Liver (tissue), 9 donors: Measurements from ENCODE around the gene BAIAP2. TPM values are rescaled to one million over a fixed set of nuclear protein-coding genes. Genes with fewer than 3 reads are reported as not detected.

Source experiments
- DNase-seq: peaks from one replicate; pipeline ENCODE4 v3.0.0-alpha.2; 2017; ENCODE audit warnings: low spot score
- H3K27ac ChIP-seq, 2 donors: one replicate each; pipeline ENCODE4 v1.7.0; 2013; ENCODE audit warnings: inconsistent platforms in 2 of 2, low read length in 2 of 2, control low read depth in 1 of 2, low read depth in 1 of 2, mild to moderate bottlenecking in 1 of 2
- H3K27me3 ChIP-seq, 4 donors: one replicate each; pipeline versions ENCODE4 v1.6.1 to v1.7.0; 2013; ENCODE audit warnings: low read length in 3 of 4, inconsistent platforms in 1 of 4, mild to moderate bottlenecking in 1 of 4, moderate library complexity in 1 of 4; ENCODE audit not compliant: control insufficient read depth in 4 of 4, insufficient read depth in 4 of 4
- H3K36me3 ChIP-seq, 4 donors: one replicate each; pipeline versions ENCODE4 v1.6.1 to v1.7.0; 2013; ENCODE audit warnings: low read length in 3 of 4, mild to moderate bottlenecking in 3 of 4, low read depth in 1 of 4, moderate library complexity in 1 of 4; ENCODE audit not compliant: control insufficient read depth in 4 of 4, insufficient read depth in 3 of 4
- H3K4me1 ChIP-seq, 4 donors: one replicate each; pipeline versions ENCODE4 v1.6.1 to v1.7.0; 2013; ENCODE audit warnings: low read length in 3 of 4, mild to moderate bottlenecking in 3 of 4, moderate library complexity in 1 of 4; ENCODE audit not compliant: control insufficient read depth in 4 of 4, insufficient read depth in 4 of 4
- H3K4me3 ChIP-seq, 3 donors: one replicate each; pipeline versions ENCODE4 v1.6.1 to v1.7.0; 2013; ENCODE audit warnings: low read length in 3 of 3, control low read depth in 1 of 3, low read depth in 1 of 3, mild to moderate bottlenecking in 1 of 3
- H3K9ac ChIP-seq, 2 donors: one replicate each; pipeline ENCODE4 v1.7.0; 2013; ENCODE audit warnings: low read length in 2 of 2, mild to moderate bottlenecking in 2 of 2, moderate library complexity in 2 of 2, control low read depth in 1 of 2, low read depth in 1 of 2
- H3K9me3 ChIP-seq, 4 donors: one replicate each; pipeline versions ENCODE4 v1.6.1 to v1.7.0; 2013; ENCODE audit warnings: low read length in 3 of 4; ENCODE audit not compliant: control insufficient read depth in 4 of 4
- EGR1 ChIP-seq, 2 donors: IDR thresholded peaks; 2 replicates each; pipeline ENCODE4 v1.6.1; 2016 to 2018; ENCODE audit warnings: antibody characterized with exemption in 2 of 2, low read depth in 2 of 2
- FOXA1 ChIP-seq: IDR thresholded peaks from 2 replicates; pipeline ENCODE4 v1.6.1; 2016; ENCODE audit warnings: antibody characterized with exemption
- FOXA2 ChIP-seq: IDR thresholded peaks from 2 replicates; pipeline ENCODE4 v1.6.1; 2016; ENCODE audit warnings: antibody characterized with exemption
- GABPA ChIP-seq, 2 donors: IDR thresholded peaks in 1 of 2; conservative IDR thresholded peaks in 1 of 2; 2 replicates each; pipeline ENCODE4 v1.6.1; 2016; ENCODE audit warnings: antibody characterized with exemption in 2 of 2, mild to moderate bottlenecking in 1 of 2, moderate library complexity in 1 of 2
- HNF4A ChIP-seq, 2 donors: conservative IDR thresholded peaks; 2 replicates each; pipeline ENCODE4 v1.6.1; 2016; ENCODE audit warnings: antibody characterized with exemption in 2 of 2, mild to moderate bottlenecking in 2 of 2
- HNF4G ChIP-seq: IDR thresholded peaks from 2 replicates; pipeline ENCODE4 v1.6.1; 2016; ENCODE audit warnings: antibody characterized with exemption
- JUND ChIP-seq, 2 donors: IDR thresholded peaks; 2 replicates each; pipeline ENCODE4 v1.6.1; 2016; ENCODE audit warnings: antibody characterized with exemption in 2 of 2
- NR2F2 ChIP-seq: IDR thresholded peaks from 2 replicates; pipeline ENCODE4 v1.6.1; 2016; ENCODE audit warnings: antibody characterized with exemption
- RAD21 ChIP-seq, 2 donors: IDR thresholded peaks; 2 replicates each; pipeline ENCODE4 v1.6.1; 2016; ENCODE audit warnings: antibody characterized with exemption in 2 of 2, mild to moderate bottlenecking in 2 of 2
- RXRA ChIP-seq, 2 donors: IDR thresholded peaks; 2 replicates each; pipeline ENCODE4 v1.6.1; 2017 to 2018; ENCODE audit warnings: antibody characterized with exemption in 2 of 2, mild to moderate bottlenecking in 1 of 2
- SP1 ChIP-seq: IDR thresholded peaks from 2 replicates; pipeline ENCODE4 v1.6.1; 2018; ENCODE audit warnings: antibody characterized with exemption, mild to moderate bottlenecking
- TAF1 ChIP-seq: conservative IDR thresholded peaks from 2 replicates; pipeline ENCODE4 v1.6.1; 2016; ENCODE audit warnings: antibody characterized with exemption, mild to moderate bottlenecking
- YY1 ChIP-seq: IDR thresholded peaks from 2 replicates; pipeline ENCODE4 v1.6.1; 2016; ENCODE audit warnings: antibody characterized with exemption, mild to moderate bottlenecking
- WGBS: extraction: QIAGEN DNeasy Blood & Tissue Kit; methylation state at CpG from one replicate; pipeline ENCODE4 v1.1.7; 2013; 5-methylcytosine and 5-hydroxymethylcytosine counted together
- polyA plus RNA-seq, 2 donors: library from polyadenylated mRNA; stranded (reverse) in 1 of 2; unstranded in 1 of 2; fragments of 200-250 nt in 1 of 2; fragments of >200 nt in 1 of 2; fragmentation: Nextera tagmentation in 1 of 2; extraction: Ambion mirVana in 1 of 2; gene quantifications; one replicate each; pipeline versions ENCODE4 v1.2.1 to v1.2.3, GENCODE V29; 2013 to 2015
- total RNA-seq, 2 donors: library from RNA; depleted of rRNA; stranded (reverse); fragments of >200 nt; gene quantifications; one replicate each; pipeline ENCODE4 v1.2.3, GENCODE V29; 2014
- TF ChIP-seq, protein P1 (sequence below): fragments of 150-350 bp; IDR thresholded peaks from 2 replicates; pipeline ENCODE4 v1.5.1; 2017; ENCODE audit warnings: improper control_type of control experiment, low read depth, low read length; ENCODE audit not compliant: missing input control
- TF ChIP-seq, protein P2 (sequence below): IDR thresholded peaks from 2 replicates; pipeline ENCODE4 v1.6.1; 2016; ENCODE audit warnings: antibody characterized with exemption, mild to moderate bottlenecking
- TF ChIP-seq, protein P3 (sequence below): IDR thresholded peaks from 2 replicates; pipeline ENCODE4 v1.6.1; 2016; ENCODE audit warnings: antibody characterized with exemption
- TF ChIP-seq, protein P4 (sequence below): IDR thresholded peaks from 2 replicates; pipeline ENCODE4 v1.6.1; 2016; ENCODE audit warnings: antibody characterized with exemption
- TF ChIP-seq, protein P5 (sequence below): IDR thresholded peaks from 2 replicates; pipeline ENCODE4 v1.6.1; 2016; ENCODE audit warnings: antibody characterized with exemption
- donor health status: healthy.
- donor health status: healthy.
- donor health status: healthy.
- donor health status: healthy.
- donor health status: healthy.

Gene BAIAP2
- total and polyA plus RNA-seq, 4 donors: 8.1 to 61.3 (median 44.9) TPM

DNA sequence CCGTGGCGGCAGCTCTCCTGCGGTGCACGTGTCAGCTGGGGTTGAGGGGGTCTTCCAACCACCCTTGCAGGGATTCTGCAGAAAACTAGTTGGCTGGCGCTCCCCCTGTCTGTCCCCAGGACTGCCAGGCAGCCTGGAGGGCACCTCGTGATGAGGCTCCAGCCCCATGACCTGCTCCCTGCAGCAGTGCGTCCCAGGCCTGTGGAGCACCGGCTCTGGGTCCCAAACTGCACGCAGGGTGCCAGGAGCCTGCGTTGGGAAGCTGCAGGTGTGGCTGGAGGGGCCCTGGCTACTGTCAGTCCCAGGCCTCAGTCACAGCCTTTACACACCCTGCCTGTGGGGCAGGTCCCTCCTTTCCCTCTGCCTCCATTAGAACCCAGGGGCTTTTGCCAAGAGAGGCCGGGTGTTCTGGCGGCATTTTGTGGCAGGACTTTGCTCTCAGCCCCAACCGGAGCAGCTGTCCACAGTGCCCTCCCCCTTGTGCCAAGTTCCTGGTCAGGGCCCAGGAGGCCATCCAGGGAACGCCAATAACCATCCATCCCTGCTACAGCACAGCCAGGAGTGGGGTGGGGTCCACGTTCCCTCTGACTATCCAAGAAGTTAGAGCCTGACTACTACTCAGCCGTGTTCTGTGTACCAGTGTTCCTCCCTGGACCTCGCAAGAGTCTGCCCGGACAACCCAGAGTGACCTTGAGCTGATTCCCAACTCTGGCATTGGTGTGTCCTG, 34.2 kb upstream of the BAIAP2 start:
- WGBS: 53% methylated on average over 18 of the region's 18 CpGs
- H3K36me3 ChIP-seq: peaks cover 5 to 33% (median 22%) of the 10 kb centered on the region in 4 donors
- TF ChIP-seq HNF4A (conservative IDR thresholded peaks at IDR 0.05) (peak; percentile 91 to 93), RXRA (IDR thresholded peaks at IDR 0.05) (peak; percentile 55 to 76), GABPA (IDR thresholded peaks at IDR 0.05 in 1 of 2, conservative IDR thresholded peaks at IDR 0.05 in 1 of 2) (no peak), NR2F2 (peak; percentile 6), FOXA1 (no peak), SP1 (peak; percentile 87), RAD21 (IDR thresholded peaks at IDR 0.05) (peak in 1 of 2 donors; percentile 37), FOXA2 (peak; percentile 52), HNF4G (peak; percentile 81), YY1 (peak; percentile 95)
- TF ChIP-seq, protein P1, sequence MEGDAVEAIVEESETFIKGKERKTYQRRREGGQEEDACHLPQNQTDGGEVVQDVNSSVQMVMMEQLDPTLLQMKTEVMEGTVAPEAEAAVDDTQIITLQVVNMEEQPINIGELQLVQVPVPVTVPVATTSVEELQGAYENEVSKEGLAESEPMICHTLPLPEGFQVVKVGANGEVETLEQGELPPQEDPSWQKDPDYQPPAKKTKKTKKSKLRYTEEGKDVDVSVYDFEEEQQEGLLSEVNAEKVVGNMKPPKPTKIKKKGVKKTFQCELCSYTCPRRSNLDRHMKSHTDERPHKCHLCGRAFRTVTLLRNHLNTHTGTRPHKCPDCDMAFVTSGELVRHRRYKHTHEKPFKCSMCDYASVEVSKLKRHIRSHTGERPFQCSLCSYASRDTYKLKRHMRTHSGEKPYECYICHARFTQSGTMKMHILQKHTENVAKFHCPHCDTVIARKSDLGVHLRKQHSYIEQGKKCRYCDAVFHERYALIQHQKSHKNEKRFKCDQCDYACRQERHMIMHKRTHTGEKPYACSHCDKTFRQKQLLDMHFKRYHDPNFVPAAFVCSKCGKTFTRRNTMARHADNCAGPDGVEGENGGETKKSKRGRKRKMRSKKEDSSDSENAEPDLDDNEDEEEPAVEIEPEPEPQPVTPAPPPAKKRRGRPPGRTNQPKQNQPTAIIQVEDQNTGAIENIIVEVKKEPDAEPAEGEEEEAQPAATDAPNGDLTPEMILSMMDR: no peak
- TF ChIP-seq, protein P2, sequence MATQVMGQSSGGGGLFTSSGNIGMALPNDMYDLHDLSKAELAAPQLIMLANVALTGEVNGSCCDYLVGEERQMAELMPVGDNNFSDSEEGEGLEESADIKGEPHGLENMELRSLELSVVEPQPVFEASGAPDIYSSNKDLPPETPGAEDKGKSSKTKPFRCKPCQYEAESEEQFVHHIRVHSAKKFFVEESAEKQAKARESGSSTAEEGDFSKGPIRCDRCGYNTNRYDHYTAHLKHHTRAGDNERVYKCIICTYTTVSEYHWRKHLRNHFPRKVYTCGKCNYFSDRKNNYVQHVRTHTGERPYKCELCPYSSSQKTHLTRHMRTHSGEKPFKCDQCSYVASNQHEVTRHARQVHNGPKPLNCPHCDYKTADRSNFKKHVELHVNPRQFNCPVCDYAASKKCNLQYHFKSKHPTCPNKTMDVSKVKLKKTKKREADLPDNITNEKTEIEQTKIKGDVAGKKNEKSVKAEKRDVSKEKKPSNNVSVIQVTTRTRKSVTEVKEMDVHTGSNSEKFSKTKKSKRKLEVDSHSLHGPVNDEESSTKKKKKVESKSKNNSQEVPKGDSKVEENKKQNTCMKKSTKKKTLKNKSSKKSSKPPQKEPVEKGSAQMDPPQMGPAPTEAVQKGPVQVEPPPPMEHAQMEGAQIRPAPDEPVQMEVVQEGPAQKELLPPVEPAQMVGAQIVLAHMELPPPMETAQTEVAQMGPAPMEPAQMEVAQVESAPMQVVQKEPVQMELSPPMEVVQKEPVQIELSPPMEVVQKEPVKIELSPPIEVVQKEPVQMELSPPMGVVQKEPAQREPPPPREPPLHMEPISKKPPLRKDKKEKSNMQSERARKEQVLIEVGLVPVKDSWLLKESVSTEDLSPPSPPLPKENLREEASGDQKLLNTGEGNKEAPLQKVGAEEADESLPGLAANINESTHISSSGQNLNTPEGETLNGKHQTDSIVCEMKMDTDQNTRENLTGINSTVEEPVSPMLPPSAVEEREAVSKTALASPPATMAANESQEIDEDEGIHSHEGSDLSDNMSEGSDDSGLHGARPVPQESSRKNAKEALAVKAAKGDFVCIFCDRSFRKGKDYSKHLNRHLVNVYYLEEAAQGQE: peak; percentile 56
- TF ChIP-seq, protein P3, sequence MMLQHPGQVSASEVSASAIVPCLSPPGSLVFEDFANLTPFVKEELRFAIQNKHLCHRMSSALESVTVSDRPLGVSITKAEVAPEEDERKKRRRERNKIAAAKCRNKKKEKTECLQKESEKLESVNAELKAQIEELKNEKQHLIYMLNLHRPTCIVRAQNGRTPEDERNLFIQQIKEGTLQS: no peak
- peaks cover 14 to 32% (median 26%) of the 10 kb centered on the region in 4 donors for H3K4me1 ChIP-seq
- H3K27ac ChIP-seq: peak overlapping the region; percentile 12 to 38
- no peak overlapping the region for H3K4me3 ChIP-seq
- no peak for DNase-seq
- H3K9me3 ChIP-seq: no peaks in the 10 kb centered on the region
- peaks cover 0 to 6% (median 0%) of the 10 kb centered on the region in 4 donors for H3K27me3 ChIP-seq
- H3K9ac ChIP-seq: no peak overlapping the region

DNA sequence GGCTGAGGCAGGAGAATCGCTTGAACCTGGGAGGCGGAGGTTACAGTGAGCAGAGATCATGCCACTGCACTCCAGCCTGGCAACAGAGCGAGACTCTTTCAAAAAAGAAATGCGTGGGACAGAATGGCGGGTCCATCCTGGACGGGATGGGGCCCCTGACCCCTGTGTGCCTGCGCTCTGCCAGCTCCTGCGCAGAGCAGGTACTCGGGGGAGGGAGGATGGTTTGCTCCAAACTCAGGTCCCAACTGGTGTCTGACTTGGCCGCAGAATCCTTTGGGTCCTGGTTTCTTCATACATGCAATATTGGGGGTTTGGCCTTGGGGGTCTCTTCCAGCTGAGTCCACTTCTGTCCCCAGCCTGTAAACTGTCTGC, 33.0 kb upstream of the BAIAP2 start:
- peaks cover 3 to 24% (median 15%) of the 10 kb centered on the region in 4 donors for H3K36me3 ChIP-seq
- H3K9ac ChIP-seq: no peak overlapping the region
- no peak for DNase-seq
- 80% methylated on average over 10 of the region's 10 CpGs for WGBS
- peaks cover 14 to 32% (median 26%) of the 10 kb centered on the region in 4 donors for H3K4me1 ChIP-seq
- TF ChIP-seq, protein P1: no peak
- no peak for TF ChIP-seq YY1
- TF ChIP-seq FOXA1: no peak
- TF ChIP-seq SP1: no peak
- no peak for TF ChIP-seq TAF1
- TF ChIP-seq JUND (IDR thresholded peaks at IDR 0.05): no peak
- TF ChIP-seq, protein P3: no peak
- TF ChIP-seq, protein P4, sequence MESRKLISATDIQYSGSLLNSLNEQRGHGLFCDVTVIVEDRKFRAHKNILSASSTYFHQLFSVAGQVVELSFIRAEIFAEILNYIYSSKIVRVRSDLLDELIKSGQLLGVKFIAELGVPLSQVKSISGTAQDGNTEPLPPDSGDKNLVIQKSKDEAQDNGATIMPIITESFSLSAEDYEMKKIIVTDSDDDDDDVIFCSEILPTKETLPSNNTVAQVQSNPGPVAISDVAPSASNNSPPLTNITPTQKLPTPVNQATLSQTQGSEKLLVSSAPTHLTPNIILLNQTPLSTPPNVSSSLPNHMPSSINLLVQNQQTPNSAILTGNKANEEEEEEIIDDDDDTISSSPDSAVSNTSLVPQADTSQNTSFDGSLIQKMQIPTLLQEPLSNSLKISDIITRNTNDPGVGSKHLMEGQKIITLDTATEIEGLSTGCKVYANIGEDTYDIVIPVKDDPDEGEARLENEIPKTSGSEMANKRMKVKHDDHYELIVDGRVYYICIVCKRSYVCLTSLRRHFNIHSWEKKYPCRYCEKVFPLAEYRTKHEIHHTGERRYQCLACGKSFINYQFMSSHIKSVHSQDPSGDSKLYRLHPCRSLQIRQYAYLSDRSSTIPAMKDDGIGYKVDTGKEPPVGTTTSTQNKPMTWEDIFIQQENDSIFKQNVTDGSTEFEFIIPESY: no peak
- no peak for TF ChIP-seq RAD21 (IDR thresholded peaks at IDR 0.05)
- no peak for TF ChIP-seq FOXA2
- TF ChIP-seq, protein P5, sequence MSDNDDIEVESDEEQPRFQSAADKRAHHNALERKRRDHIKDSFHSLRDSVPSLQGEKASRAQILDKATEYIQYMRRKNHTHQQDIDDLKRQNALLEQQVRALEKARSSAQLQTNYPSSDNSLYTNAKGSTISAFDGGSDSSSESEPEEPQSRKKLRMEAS: no peak
- TF ChIP-seq EGR1 (IDR thresholded peaks at IDR 0.05; ENCODE audit: low read depth in 2 of 2): no peak
- H3K9me3 ChIP-seq: no peaks in the 10 kb centered on the region
- no peak overlapping the region for H3K27ac ChIP-seq
- H3K4me3 ChIP-seq: no peak overlapping the region
- peaks cover 0 to 6% (median 0%) of the 10 kb centered on the region in 4 donors for H3K27me3 ChIP-seq
